ENCODE results near the gene MYBPC1. TPM values are rescaled to one million over a fixed set of nuclear protein-coding genes. Genes with fewer than 3 reads are reported as not detected.

Gene MYBPC1
- total and polyA plus RNA-seq, 2 of the 13 experiments (the other 11 are each of a cell fraction or from before 2014, with no cell fraction given): 0.31 to 0.53 TPM

DNA sequence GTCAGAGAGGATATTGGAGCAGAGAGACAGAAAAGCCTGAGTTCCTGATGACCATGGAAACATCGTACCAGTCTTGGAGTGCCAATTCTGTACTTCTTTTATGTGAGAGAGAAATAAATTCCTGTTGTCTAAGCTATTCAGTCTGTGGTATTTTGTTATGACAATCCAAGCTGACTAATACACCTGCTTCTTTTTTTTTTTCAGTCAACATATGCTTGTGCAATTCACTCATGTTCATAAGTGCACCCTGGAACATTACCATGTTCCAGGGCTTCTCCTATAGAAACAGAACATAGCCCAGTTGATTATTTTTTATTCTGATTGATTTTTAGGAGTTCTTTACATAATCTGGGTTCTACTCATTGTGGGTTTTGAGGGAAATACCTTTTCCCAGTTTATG lies 100.9 kb downstream of the MYBPC1 start (continued):
- TF ChIP-seq, protein P1, sequence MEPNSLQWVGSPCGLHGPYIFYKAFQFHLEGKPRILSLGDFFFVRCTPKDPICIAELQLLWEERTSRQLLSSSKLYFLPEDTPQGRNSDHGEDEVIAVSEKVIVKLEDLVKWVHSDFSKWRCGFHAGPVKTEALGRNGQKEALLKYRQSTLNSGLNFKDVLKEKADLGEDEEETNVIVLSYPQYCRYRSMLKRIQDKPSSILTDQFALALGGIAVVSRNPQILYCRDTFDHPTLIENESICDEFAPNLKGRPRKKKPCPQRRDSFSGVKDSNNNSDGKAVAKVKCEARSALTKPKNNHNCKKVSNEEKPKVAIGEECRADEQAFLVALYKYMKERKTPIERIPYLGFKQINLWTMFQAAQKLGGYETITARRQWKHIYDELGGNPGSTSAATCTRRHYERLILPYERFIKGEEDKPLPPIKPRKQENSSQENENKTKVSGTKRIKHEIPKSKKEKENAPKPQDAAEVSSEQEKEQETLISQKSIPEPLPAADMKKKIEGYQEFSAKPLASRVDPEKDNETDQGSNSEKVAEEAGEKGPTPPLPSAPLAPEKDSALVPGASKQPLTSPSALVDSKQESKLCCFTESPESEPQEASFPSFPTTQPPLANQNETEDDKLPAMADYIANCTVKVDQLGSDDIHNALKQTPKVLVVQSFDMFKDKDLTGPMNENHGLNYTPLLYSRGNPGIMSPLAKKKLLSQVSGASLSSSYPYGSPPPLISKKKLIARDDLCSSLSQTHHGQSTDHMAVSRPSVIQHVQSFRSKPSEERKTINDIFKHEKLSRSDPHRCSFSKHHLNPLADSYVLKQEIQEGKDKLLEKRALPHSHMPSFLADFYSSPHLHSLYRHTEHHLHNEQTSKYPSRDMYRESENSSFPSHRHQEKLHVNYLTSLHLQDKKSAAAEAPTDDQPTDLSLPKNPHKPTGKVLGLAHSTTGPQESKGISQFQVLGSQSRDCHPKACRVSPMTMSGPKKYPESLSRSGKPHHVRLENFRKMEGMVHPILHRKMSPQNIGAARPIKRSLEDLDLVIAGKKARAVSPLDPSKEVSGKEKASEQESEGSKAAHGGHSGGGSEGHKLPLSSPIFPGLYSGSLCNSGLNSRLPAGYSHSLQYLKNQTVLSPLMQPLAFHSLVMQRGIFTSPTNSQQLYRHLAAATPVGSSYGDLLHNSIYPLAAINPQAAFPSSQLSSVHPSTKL (CRISPR knock-in tag; IDR thresholded peaks at IDR 0.05): peak; percentile 51; the same call in 1 of the 2 replicates
- 0 out of 2 replicates have a peak, but pooled peaks have one; percentile 19 for TF ChIP-seq FOXA3 (CRISPR knock-in tag; IDR thresholded peaks at IDR 0.05)
- TF ChIP-seq, protein P2, sequence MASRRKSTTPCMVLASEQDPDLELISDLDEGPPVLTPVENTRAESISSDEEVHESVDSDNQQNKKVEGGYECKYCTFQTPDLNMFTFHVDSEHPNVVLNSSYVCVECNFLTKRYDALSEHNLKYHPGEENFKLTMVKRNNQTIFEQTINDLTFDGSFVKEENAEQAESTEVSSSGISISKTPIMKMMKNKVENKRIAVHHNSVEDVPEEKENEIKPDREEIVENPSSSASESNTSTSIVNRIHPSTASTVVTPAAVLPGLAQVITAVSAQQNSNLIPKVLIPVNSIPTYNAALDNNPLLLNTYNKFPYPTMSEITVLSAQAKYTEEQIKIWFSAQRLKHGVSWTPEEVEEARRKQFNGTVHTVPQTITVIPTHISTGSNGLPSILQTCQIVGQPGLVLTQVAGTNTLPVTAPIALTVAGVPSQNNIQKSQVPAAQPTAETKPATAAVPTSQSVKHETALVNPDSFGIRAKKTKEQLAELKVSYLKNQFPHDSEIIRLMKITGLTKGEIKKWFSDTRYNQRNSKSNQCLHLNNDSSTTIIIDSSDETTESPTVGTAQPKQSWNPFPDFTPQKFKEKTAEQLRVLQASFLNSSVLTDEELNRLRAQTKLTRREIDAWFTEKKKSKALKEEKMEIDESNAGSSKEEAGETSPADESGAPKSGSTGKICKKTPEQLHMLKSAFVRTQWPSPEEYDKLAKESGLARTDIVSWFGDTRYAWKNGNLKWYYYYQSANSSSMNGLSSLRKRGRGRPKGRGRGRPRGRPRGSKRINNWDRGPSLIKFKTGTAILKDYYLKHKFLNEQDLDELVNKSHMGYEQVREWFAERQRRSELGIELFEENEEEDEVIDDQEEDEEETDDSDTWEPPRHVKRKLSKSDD (CRISPR knock-in tag; IDR thresholded peaks at IDR 0.05; ENCODE audit: low read depth): no peak
- TF ChIP-seq ZNF3 (CRISPR knock-in tag; IDR thresholded peaks at IDR 0.05): peak; percentile 96
- no peak for TF ChIP-seq YEATS4 (CRISPR knock-in tag; IDR thresholded peaks at IDR 0.05; ENCODE audit: borderline replicate concordance)
- no peak for TF ChIP-seq ZMAT3 (CRISPR knock-in tag; conservative IDR thresholded peaks at IDR 0.05)
- TF ChIP-seq RORA (CRISPR knock-in tag; IDR thresholded peaks at IDR 0.05): no peak
- TF ChIP-seq KDM1A (CRISPR knock-in tag; IDR thresholded peaks at IDR 0.05): no peak
- TF ChIP-seq, protein P3, sequence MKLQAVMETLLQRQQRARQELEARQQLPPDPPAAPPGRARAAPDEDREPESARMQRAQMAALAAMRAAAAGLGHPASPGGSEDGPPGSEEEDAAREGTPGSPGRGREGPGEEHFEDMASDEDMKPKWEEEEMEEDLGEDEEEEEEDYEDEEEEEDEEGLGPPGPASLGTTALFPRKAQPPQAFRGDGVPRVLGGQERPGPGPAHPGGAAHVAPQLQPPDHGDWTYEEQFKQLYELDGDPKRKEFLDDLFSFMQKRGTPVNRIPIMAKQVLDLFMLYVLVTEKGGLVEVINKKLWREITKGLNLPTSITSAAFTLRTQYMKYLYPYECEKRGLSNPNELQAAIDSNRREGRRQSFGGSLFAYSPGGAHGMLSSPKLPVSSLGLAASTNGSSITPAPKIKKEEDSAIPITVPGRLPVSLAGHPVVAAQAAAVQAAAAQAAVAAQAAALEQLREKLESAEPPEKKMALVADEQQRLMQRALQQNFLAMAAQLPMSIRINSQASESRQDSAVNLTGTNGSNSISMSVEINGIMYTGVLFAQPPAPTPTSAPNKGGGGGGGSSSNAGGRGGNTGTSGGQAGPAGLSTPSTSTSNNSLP (IDR thresholded peaks at IDR 0.05; ENCODE audit: low read depth, low read length): 0 out of 2 replicates have a peak, but pooled peaks have one; percentile 28
- peak; percentile 71 for TF ChIP-seq CEBPB (IDR thresholded peaks at IDR 0.05; ENCODE audit: borderline replicate concordance, low read depth, low read length)
- TF ChIP-seq ZNF12 (CRISPR knock-in tag; IDR thresholded peaks at IDR 0.05): peak; percentile 89
- TF ChIP-seq, protein P4, sequence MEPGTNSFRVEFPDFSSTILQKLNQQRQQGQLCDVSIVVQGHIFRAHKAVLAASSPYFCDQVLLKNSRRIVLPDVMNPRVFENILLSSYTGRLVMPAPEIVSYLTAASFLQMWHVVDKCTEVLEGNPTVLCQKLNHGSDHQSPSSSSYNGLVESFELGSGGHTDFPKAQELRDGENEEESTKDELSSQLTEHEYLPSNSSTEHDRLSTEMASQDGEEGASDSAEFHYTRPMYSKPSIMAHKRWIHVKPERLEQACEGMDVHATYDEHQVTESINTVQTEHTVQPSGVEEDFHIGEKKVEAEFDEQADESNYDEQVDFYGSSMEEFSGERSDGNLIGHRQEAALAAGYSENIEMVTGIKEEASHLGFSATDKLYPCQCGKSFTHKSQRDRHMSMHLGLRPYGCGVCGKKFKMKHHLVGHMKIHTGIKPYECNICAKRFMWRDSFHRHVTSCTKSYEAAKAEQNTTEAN (CRISPR knock-in tag; conservative IDR thresholded peaks at IDR 0.05): 0 out of 2 replicates have a peak, but pooled peaks have one; percentile 15
- TF ChIP-seq GTF2F1 (IDR thresholded peaks at IDR 0.05; ENCODE audit: low read length): no peak
- no peak for TF ChIP-seq RELA (CRISPR knock-in tag; IDR thresholded peaks at IDR 0.05)
- TF ChIP-seq SALL1 (CRISPR knock-in tag; IDR thresholded peaks at IDR 0.05): no peak
- TF ChIP-seq, protein P5, sequence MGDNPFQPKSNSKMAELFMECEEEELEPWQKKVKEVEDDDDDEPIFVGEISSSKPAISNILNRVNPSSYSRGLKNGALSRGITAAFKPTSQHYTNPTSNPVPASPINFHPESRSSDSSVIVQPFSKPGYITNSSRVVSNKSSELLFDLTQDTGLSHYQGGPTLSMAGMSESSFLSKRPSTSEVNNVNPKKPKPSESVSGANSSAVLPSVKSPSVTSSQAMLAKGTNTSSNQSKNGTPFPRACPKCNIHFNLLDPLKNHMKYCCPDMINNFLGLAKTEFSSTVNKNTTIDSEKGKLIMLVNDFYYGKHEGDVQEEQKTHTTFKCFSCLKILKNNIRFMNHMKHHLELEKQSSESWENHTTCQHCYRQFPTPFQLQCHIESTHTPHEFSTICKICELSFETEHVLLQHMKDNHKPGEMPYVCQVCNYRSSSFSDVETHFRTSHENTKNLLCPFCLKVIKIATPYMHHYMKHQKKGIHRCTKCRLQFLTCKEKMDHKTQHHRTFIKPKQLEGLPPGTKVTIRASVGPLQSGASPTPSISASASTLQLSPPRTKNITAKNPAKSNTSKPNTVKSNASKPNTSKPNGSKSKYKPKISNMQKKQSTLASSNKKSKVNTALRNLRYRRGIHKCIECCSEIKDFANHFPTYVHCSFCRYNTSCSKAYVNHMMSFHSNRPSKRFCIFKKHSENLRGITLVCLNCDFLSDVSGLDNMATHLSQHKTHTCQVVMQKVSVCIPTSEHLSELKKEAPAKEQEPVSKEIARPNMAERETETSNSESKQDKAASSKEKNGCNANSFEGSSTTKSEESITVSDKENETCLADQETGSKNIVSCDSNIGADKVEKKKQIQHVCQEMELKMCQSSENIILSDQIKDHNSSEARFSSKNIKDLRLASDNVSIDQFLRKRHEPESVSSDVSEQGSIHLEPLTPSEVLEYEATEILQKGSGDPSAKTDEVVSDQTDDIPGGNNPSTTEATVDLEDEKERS (CRISPR knock-in tag; IDR thresholded peaks at IDR 0.05): no peak
- no peak for TF ChIP-seq MED8 (CRISPR knock-in tag; IDR thresholded peaks at IDR 0.05; ENCODE audit: insufficient replicate concordance)
- TF ChIP-seq KDM4B (CRISPR knock-in tag; IDR thresholded peaks at IDR 0.05): no peak
